Stomach (tissue), 4 donors: Measurements from ENCODE around the gene BMPR1B.

Experiments used
- CTCF ChIP-seq, 7 experiments: fragments of 450-650 bp in 4 of 7; fragments of 200-600 bp in 3 of 7; sonication (generic) in 3 of 7; IDR thresholded peaks; one replicate each; pipeline ENCODE4 v1.5.1; 2016 to 2019; ENCODE audit warnings: antibody characterized with exemption in 7 of 7, control low read depth in 2 of 7, mild to moderate bottlenecking in 1 of 7
- POLR2AphosphoS5 ChIP-seq, 3 donors: sonication (generic); formaldehyde crosslinking; IDR thresholded peaks; one replicate each; pipeline ENCODE4 v1.6.1; 2016; ENCODE audit warnings: antibody characterized with exemption in 3 of 3

- TF ChIP-seq CTCF (IDR thresholded peaks at IDR 0.05) (no peak), POLR2AphosphoS5 (IDR thresholded peaks at IDR 0.05) (no peak)
Observed at GRCh38 chr4:94882756-94883155, 125.0 kb downstream of the BMPR1B start.
